ENCODE measurements around the gene CCDC127.
A peak's percentile ranks its signal among the peaks of the same experiment; 100 is the strongest.
"Not testable (repeated sequence)": the region's sequence is repeated elsewhere in the genome, so short reads cannot be mapped to it uniquely, and the experiment has no call there.

Gene CCDC127

GRCh38 chr5:233426-233825 lies 15.5 kb upstream of the CCDC127 start:
- DNase-seq = not testable (repeated sequence)

- DNase-seq = no peak
These were observed 13.7 kb upstream of the CCDC127 start for GRCh38 chr5:231661-232060.

GRCh38 chr5:230711-231110 lies 12.8 kb upstream of the CCDC127 start:
- no peak for DNase-seq

GRCh38 chr5:228886-229285 lies 10.9 kb upstream of the CCDC127 start:
- no peak for DNase-seq

- not testable (repeated sequence) for DNase-seq
These were observed 9.4 kb upstream of the CCDC127 start for GRCh38 chr5:227375-227774.

- no peak for DNase-seq
These were observed 7.4 kb upstream of the CCDC127 start for GRCh38 chr5:225334-225733.

GRCh38 chr5:223791-224190 lies 5.8 kb upstream of the CCDC127 start:
- no peak for DNase-seq

GRCh38 chr5:222951-223715 lies 5.2 kb upstream of the CCDC127 start:
- DNase-seq = not testable (repeated sequence)

GRCh38 chr5:219991-220390 lies 2.0 kb upstream of the CCDC127 start:
- no peak for DNase-seq

GRCh38 chr5:219460-219863 lies 1.5 kb upstream of the CCDC127 start:
- DNase-seq = peak; percentile 24

GRCh38 chr5:218457-219291 lies 721 bp upstream of the CCDC127 start:
- DNase-seq = peak; percentile 57

GRCh38 chr5:216076-216475 lies 1.9 kb downstream of the CCDC127 start:
- DNase-seq = not testable (repeated sequence)

GRCh38 chr5:215256-215655 lies 2.7 kb downstream of the CCDC127 start:
- DNase-seq = not testable (repeated sequence)

GRCh38 chr5:213803-214395 lies 4.1 kb downstream of the CCDC127 start:
- DNase-seq = no peak

- no peak for DNase-seq
These were observed 9.4 kb downstream of the CCDC127 start for GRCh38 chr5:208449-209114.

GRCh38 chr5:207599-207998 lies 10.4 kb downstream of the CCDC127 start:
- DNase-seq = no peak

- DNase-seq = no peak
These were observed 10.9 kb downstream of the CCDC127 start for GRCh38 chr5:206927-207536.

GRCh38 chr5:206406-206805 lies 11.5 kb downstream of the CCDC127 start:
- DNase-seq = no peak

- no peak for DNase-seq
These were observed 12.8 kb downstream of the CCDC127 start for GRCh38 chr5:204966-205670.

- DNase-seq = no peak
These were observed 13.5 kb downstream of the CCDC127 start for GRCh38 chr5:204462-204861.

GRCh38 chr5:204001-204400 lies 14.0 kb downstream of the CCDC127 start:
- DNase-seq = no peak
